ENCODE data around the gene OR52E8.

GRCh38 chr11:5865826-5866225 is 8.3 kb upstream of the OR52E8 start:
- TF ChIP-seq CTCF (conservative IDR thresholded peaks at IDR 0.05; ENCODE audit: low read depth, low read length) = no peak
- no peak for TF ChIP-seq EZH2 (IDR thresholded peaks at IDR 0.05; ENCODE audit: low read length, unreplicated experiment)
